ENCODE measurements around the gene ELF1. TPM values are rescaled to one million over a fixed set of nuclear protein-coding genes. Genes with fewer than 3 reads are reported as not detected.

Gene ELF1
- total RNA-seq, 4 donors from 2014 or later: 61.5 to 96.1 (median 74.1) TPM

- intact Hi-C loops (cut with DNase I; ENCODE audit: low total_unique reads): loop anchor here (10.0 kb wide), 1 partner anchor 136 kb away; no protein-coding TSS in a partner anchor
- Histone ChIP-seq H3K4me1 (peaks cover 0 to 33% of the 10 kb centered on the region in 2 donors), H3K36me3 (no peaks in the 10 kb centered on the region), H3K27me3 (no peaks in the 10 kb centered on the region), H3K9me3 (no peaks in the 10 kb centered on the region), H3K27ac (peak within 1 kb of the TSS; percentile 99 to 100), H3K4me3 (peak within 1 kb of the TSS; percentile 84 to 98)
- TF ChIP-seq POLR2A (IDR thresholded peaks at IDR 0.05): peak; percentile 60 to 81
- TF ChIP-seq CTCF (IDR thresholded peaks at IDR 0.05): peak in 3 of 4 experiments; percentile 11 to 38 (median 16)
- DNase-seq: peak; percentile 94 to 95
These were observed 42.2 kb upstream of the ELF1 start, which contains the start of gene WBP4 for GRCh38 chr13:41061075-41061913. TSS of gene WBP4 (plus strand) at chr13:41061509. CDS start at chr13:41061674, 165 bp downstream.

- H3K4me3 ChIP-seq: peak overlapping the region; percentile 84 to 98
- peak overlapping the region; percentile 99 to 100 for H3K27ac ChIP-seq
- H3K27me3 ChIP-seq: no peaks in the 10 kb centered on the region
- H3K4me1 ChIP-seq: peaks cover 0 to 27% of the 10 kb centered on the region in 2 donors
- DNase-seq: peak; percentile 82 to 83
- intact Hi-C loops (cut with DNase I; ENCODE audit: low total_unique reads): loop anchor here (10.0 kb wide), 1 partner anchor 136 kb away; no protein-coding TSS in a partner anchor
- TF ChIP-seq CTCF (IDR thresholded peaks at IDR 0.05) (peak in 1 of 4 experiments; percentile 0), POLR2A (IDR thresholded peaks at IDR 0.05) (no peak)
- H3K36me3 ChIP-seq: no peaks in the 10 kb centered on the region
- no peaks in the 10 kb centered on the region for H3K9me3 ChIP-seq
These were observed 41.6 kb upstream of the ELF1 start for GRCh38 chr13:41060724-41061074.

GRCh38 chr13:41060082-41060723 lies 41.1 kb upstream of the ELF1 start:
- peaks cover 0 to 22% of the 10 kb centered on the region in 2 donors for H3K4me1 ChIP-seq

GRCh38 chr13:41059456-41060081 lies 40.5 kb upstream of the ELF1 start:
- no peaks in the 10 kb centered on the region for H3K9me3 ChIP-seq
- no peak for DNase-seq
- intact Hi-C loops (cut with DNase I; ENCODE audit: low total_unique reads): loop anchor here (10.0 kb wide), 1 partner anchor 135 kb away; no protein-coding TSS in a partner anchor
- H3K36me3 ChIP-seq: no peaks in the 10 kb centered on the region
- no peaks in the 10 kb centered on the region for H3K27me3 ChIP-seq
- H3K4me1 ChIP-seq: peaks cover 0 to 22% of the 10 kb centered on the region in 2 donors
- peak overlapping the region; percentile 99 to 100 for H3K27ac ChIP-seq
- TF ChIP-seq POLR2A (IDR thresholded peaks at IDR 0.05): no peak
- no peak for TF ChIP-seq CTCF (IDR thresholded peaks at IDR 0.05)
- H3K4me3 ChIP-seq: peak overlapping the region; percentile 84 to 98

More at GRCh38 chr13:41060082-41060723, 41.1 kb upstream of the ELF1 start:
- H3K9me3 ChIP-seq: no peaks in the 10 kb centered on the region
- no peaks in the 10 kb centered on the region for H3K27me3 ChIP-seq
- peak; percentile 91 to 95 for DNase-seq
- H3K36me3 ChIP-seq: no peaks in the 10 kb centered on the region
- intact Hi-C loops (cut with DNase I; ENCODE audit: low total_unique reads): loop anchor here (10.0 kb wide), 1 partner anchor 135 kb away; no protein-coding TSS in a partner anchor
- peak overlapping the region; percentile 84 to 98 for H3K4me3 ChIP-seq
- H3K27ac ChIP-seq: peak overlapping the region; percentile 99 to 100
- TF ChIP-seq POLR2A (IDR thresholded peaks at IDR 0.05) (peak; percentile 28 to 71), CTCF (IDR thresholded peaks at IDR 0.05) (peak in 3 of 4 experiments; percentile 2 to 46 (median 24))

Data from uterus (tissue), 4 donors.